Fibroblast of lung (primary cell): Measurements from ENCODE around the gene SMC1B.
"Not testable (repeated sequence)": the region's sequence is repeated elsewhere in the genome, so short reads cannot be mapped to it uniquely, and the experiment has no call there.

Experiments used
- CTCF ChIP-seq, 2 donors: IDR thresholded peaks in 1 of 2; conservative IDR thresholded peaks in 1 of 2; 1 replicate in 1 of 2; 2 replicates in 1 of 2; pipeline ENCODE4 v1.5.1; 2011 to 2012; ENCODE audit warnings: low read length in 2 of 2, control low read depth in 1 of 2, inconsistent platforms in 1 of 2, low read depth in 1 of 2, mild to moderate bottlenecking in 1 of 2
- EZH2 ChIP-seq: IDR thresholded peaks from 2 replicates; pipeline ENCODE4 v1.5.1; 2012; ENCODE audit warnings: low read length, control low read depth, mild to moderate bottlenecking; ENCODE audit errors: missing control alignments

GRCh38 chr22:45295004-45295403 is 118.4 kb downstream of the SMC1B start:
- TF ChIP-seq CTCF (conservative IDR thresholded peaks at IDR 0.05 in 1 of 2, IDR thresholded peaks at IDR 0.05 in 1 of 2; ENCODE audit: low read depth in 1 of 2, low read length in 2 of 2); EZH2: not testable (repeated sequence)
